Neural progenitor cell (in vitro differentiated cells): ENCODE results near the gene LMO2.

ENCODE experiments used
- EZH2 ChIP-seq: fragments of 200-600 bp; sonication (generic); IDR thresholded peaks from 2 replicates; pipeline ENCODE4 v1.6.1; 2017; ENCODE audit warnings: antibody characterized with exemption, mild to moderate bottlenecking, moderate library complexity
- TF ChIP-seq, protein P1 (sequence below): fragments of 200-600 bp; sonication (generic); IDR thresholded peaks from 2 replicates; pipeline ENCODE4 v1.5.1; 2017; ENCODE audit warnings: antibody characterized with exemption, mild to moderate bottlenecking

DNA sequence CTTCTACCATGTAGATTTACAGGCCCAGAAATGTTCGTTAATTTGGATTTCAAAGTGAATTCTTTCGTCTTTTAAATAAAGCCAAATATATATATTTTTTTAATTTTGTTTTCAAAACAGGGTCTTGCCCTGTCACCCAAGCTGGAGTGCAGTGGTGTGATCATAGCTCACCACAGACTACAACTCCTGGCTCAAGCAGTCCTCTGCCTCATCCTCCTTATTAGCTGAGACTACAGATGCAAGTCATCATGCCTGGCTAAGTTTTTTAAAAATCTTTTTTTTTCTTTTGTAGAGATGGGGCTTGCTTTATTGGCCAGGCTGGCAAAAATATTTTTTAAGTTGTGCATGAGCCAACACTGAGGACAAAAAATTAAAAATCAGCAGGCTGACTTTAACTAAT, 5.0 kb upstream of the LMO2 start:
- TF ChIP-seq, protein P1, sequence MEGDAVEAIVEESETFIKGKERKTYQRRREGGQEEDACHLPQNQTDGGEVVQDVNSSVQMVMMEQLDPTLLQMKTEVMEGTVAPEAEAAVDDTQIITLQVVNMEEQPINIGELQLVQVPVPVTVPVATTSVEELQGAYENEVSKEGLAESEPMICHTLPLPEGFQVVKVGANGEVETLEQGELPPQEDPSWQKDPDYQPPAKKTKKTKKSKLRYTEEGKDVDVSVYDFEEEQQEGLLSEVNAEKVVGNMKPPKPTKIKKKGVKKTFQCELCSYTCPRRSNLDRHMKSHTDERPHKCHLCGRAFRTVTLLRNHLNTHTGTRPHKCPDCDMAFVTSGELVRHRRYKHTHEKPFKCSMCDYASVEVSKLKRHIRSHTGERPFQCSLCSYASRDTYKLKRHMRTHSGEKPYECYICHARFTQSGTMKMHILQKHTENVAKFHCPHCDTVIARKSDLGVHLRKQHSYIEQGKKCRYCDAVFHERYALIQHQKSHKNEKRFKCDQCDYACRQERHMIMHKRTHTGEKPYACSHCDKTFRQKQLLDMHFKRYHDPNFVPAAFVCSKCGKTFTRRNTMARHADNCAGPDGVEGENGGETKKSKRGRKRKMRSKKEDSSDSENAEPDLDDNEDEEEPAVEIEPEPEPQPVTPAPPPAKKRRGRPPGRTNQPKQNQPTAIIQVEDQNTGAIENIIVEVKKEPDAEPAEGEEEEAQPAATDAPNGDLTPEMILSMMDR = no peak
- TF ChIP-seq EZH2 = no peak
